HG03432 (cell line): ENCODE measurements around the gene NKAPD1.
"Not testable (repeated sequence)": the region's sequence is repeated elsewhere in the genome, so short reads cannot be mapped to it uniquely, and the experiment has no call there.

ENCODE experiments used
- ATAC-seq: cut with Tn5 transposase; IDR thresholded peaks from one replicate; pipeline ENCODE4 v1.9.1; 2021; ENCODE audit warnings: mild to moderate bottlenecking, moderate library complexity; ENCODE audit not compliant: unreplicated experiment

Gene NKAPD1

GRCh38 chr11:112085822-112086421, 11.8 kb downstream of the NKAPD1 start:
- peak; percentile 37 for ATAC-seq

- peak; percentile 89 for ATAC-seq
These were observed 12.5 kb downstream of the NKAPD1 start, which contains the start of the genes SDHD and TIMM8B for GRCh38 chr11:112086422-112087191. SDHD (plus strand) TSS chr11:112086873; CDS start chr11:112086908, 35 bp downstream. TIMM8B (minus strand) TSS chr11:112086756; CDS start chr11:112086723, 33 bp downstream.

- ATAC-seq = no peak
These were observed 13.1 kb downstream of the NKAPD1 start for GRCh38 chr11:112087212-112087611.

- not testable (repeated sequence) for ATAC-seq
These were observed 21.2 kb downstream of the NKAPD1 start for GRCh38 chr11:112095302-112095701.

DNA sequence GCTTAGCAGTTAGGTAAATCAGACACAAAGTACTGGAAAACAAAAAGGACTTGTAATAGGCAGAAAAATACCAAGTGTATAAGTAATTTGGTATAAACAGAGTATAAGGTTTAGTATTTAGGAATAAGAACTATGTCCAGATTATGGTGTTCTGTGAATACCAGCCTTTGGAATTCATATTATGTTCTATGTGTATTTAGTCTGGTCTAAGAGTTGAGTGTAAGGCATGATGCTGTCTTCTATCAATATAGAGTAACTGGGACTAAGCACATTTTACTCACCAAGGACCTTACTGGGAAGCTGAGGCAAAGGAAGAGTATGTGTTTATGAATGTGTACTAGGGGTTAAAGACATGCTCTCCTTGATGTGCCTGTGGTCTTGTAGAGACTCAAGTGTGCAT, 22.1 kb downstream of the NKAPD1 start:
- no peak for ATAC-seq

GRCh38 chr11:112097734-112098528, 23.8 kb downstream of the NKAPD1 start:
- no peak for ATAC-seq

GRCh38 chr11:112100462-112100861, 26.4 kb downstream of the NKAPD1 start:
- no peak for ATAC-seq

- ATAC-seq = no peak
These were observed 29.3 kb downstream of the NKAPD1 start for GRCh38 chr11:112103446-112103845.

- no peak for ATAC-seq
These were observed 32.0 kb downstream of the NKAPD1 start for GRCh38 chr11:112106070-112106469.

DNA sequence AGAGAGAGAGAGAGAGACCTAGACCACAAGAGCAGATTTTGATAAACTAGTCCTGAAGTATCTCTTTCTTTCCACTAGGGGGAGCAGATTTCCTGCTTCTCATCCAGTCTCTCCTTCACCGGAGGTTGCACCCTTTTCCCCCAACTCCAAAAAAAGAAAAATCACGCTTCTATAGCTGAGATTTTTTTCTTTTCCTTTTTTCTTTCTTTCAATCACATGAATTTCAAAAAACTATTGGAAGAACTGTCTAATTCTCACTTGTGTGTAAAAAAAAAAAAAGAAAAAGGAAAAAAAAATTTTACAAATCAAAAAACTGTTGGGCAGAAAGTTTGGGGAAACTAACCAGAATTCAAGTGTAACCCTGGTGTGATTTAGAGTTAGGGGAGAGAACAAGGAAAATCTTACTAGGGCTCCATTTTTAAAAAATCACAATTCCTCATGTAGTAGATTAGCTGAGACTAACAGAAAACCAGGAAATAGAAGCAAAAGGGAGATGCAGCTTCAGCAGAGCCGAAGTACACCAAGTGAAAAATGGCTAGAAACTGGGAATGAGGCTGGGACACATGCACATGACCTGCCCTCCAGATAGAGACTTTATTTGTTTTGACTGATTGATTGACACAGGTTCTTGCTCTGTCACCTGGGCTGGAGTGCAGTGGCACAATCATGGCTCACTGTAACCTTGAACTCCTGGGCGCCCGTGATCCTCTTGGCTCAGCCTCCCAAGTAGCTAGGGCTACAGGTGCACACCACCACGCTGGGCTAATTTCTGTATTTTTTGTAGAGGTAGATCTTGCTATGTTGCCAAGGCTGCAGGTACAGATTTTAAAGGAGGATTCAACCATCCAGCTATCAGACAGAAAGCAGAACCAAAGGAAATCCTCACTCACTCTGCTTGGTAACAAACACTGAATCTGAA, 39.7 kb downstream of the NKAPD1 start:
- ATAC-seq = no peak

GRCh38 chr11:112114460-112114859, 40.4 kb downstream of the NKAPD1 start:
- ATAC-seq = no peak

DNA sequence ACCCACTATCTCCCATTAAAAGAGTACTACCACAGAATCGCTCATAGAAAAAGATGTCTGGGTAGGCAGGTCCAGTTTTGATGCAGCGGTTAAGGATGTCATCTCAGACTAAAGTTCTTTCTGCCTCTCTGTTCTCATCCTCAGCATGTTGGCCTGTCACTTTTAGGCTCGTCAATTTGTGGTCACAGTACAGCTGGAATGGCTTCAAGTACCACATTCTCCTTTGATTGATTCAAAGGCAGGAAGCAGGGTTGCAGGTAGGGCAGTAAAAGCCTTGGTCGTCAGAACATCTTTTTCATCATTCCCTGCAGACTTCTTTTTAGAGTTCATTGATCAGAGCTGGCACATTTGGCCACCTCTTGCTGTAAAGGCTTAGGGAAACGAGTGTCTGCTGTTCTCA, 41.3 kb downstream of the NKAPD1 start:
- ATAC-seq = no peak

- no peak for ATAC-seq
These were observed 44.1 kb downstream of the NKAPD1 start for GRCh38 chr11:112118176-112118575.

- no peak for ATAC-seq
These were observed 48.0 kb downstream of the NKAPD1 start for GRCh38 chr11:112121981-112122615.

GRCh38 chr11:112123129-112123528, 49.0 kb downstream of the NKAPD1 start:
- no peak for ATAC-seq

DNA sequence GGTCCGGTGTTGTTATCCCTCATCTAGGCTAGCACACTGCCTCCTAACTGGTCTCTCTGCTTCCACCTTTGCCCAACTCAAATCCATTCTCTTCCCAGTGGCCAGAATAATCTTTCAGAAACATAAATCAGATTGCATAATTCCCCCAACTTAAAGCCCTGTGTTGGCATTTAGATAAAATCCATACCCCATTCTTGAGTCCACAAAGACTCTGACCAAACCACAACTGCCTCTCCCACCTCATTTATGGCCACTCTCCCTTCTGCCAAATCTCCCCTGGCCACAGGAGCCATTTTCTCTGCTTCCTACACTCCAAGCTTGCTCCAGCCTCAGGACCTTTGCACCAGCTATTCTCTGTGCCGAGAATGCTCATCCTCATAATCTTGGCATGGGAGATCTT, 53.0 kb downstream of the NKAPD1 start:
- ATAC-seq = no peak

DNA sequence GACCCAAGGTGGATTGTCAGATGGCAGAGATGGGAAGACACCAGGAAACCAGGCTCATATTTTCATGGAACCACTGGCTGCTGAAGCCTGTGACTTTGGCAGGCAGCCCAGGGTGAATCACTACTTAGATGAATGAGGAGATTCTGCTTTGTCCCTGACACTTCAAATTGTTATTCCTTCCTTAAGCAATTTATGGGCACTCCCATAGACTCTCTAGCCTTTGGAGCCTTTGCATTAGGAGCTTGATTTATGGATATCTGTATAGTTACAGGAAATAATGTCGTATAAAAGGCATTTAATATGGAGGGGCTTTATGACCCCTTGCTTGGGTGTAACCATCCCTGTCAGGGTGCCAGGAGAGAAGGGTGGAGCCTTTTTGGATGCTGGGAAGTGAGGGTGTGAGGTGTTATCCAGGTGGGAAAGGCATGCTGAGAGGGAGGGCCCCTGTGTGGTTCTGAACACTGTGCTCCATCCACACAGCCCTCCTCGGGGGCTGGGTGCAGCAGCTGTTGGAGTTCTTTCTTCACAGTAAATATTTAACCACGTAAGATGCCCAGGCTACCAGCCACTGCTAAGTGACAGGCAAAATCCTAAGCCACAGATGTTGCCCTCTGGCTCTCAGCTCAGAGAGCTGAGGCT, 54.5 kb downstream of the NKAPD1 start:
- ATAC-seq = no peak

DNA sequence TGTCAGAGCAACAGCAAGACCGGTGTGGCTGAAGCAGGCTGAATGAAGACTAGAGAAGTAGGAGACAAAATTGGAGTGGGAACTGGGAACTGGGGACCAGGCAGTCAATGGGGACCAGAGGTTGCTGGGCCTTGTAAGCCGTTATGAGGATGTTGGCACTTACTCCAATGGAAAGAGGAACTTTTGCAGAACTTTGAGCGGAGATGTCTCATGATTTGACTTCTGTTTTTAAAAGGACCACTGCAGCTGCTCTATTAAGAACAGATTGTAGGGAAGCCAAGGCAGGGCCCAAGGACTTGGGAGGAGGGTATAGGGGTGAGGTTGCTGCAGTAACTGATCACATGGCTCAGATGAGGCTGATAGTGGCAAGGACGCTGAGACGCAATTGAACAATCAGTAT, 55.6 kb downstream of the NKAPD1 start:
- no peak for ATAC-seq

DNA sequence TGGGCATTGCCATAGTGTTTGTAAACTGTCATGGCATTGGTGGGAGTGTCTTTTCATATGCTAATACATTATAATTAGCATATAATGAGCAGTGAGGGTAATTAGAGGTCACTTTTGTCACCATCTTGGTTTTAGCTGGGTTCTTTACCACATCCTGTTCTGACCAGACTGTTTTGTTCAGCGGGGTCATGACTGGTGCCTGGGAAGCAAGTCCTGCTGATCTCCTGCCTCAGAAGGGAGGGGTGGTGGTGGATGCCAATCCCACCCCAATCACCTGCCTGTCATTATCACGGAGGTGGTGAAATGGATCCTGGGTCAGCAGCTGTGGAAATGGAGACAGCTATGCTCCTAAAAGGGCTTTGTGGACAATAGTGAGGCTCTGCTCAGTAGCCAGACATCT, 58.6 kb downstream of the NKAPD1 start:
- no peak for ATAC-seq

GRCh38 chr11:112134473-112134872, 60.4 kb downstream of the NKAPD1 start:
- no peak for ATAC-seq
